ENCODE measurements around the gene RBMS1. TPM values are rescaled to one million over a fixed set of nuclear protein-coding genes. Genes with fewer than 3 reads are reported as not detected.

RBMS1 gene
- total and polyA plus RNA-seq, 4 donors: 7.9 to 23.5 (median 15.5) TPM

DNA sequence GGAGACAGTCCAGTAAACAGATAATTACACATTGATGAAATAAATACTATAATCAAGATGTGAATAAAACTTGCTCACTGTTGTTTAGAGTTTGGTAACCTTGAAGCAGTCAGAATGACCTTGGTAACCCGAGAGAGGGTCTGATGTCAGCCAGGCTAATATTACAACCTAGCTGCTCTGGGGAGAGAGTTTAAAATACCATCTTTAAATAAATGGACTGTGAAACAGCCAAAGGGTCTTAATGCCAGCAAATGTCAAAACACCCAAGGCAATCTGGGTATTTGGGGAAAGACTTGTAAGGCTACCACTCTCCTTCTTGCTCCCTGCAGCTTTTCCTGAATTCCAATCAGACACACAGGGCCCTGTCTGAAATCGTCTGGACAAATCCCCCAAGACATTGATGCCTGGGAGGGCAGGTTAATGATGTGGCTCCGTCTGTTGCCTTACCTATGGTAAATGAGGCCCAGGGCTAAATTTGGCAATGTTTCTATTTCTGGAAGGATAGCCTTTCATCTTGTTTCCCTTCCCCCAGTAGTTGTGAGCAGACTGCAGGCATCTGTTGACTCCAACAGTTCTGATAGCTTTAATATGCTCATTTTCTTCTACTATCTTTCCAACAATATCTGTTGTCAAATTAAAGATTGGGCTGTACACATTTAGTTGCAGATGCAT is 250.6 kb downstream of the RBMS1 start:
- no peak overlapping the region for H3K4me3 ChIP-seq (ENCODE audit: low read depth in 1 of 3, low read length in 3 of 3)
- no peaks in the 10 kb centered on the region for H3K36me3 ChIP-seq (ENCODE audit: control insufficient read depth in 4 of 4, insufficient read depth in 3 of 4, low read depth in 1 of 4, low read length in 3 of 4)
- no peaks in the 10 kb centered on the region for H3K27me3 ChIP-seq (ENCODE audit: control insufficient read depth in 4 of 4, insufficient read depth in 4 of 4, low read length in 3 of 4)
- no peak overlapping the region for H3K9ac ChIP-seq (ENCODE audit: low read depth in 1 of 2, low read length in 2 of 2)
- 75% methylated on average over 3 of the region's 3 CpGs for WGBS
- TF ChIP-seq SP1 (IDR thresholded peaks at IDR 0.05) (no peak), FOXA2 (IDR thresholded peaks at IDR 0.05) (no peak), JUND (IDR thresholded peaks at IDR 0.05) (no peak), RXRA (IDR thresholded peaks at IDR 0.05) (no peak), EGR1 (IDR thresholded peaks at IDR 0.05; ENCODE audit: low read depth in 2 of 2) (no peak), FOXA1 (IDR thresholded peaks at IDR 0.05) (no peak), ZBTB33 (IDR thresholded peaks at IDR 0.05) (no peak), TAF1 (conservative IDR thresholded peaks at IDR 0.05) (no peak), NR2F2 (IDR thresholded peaks at IDR 0.05) (no peak), YY1 (IDR thresholded peaks at IDR 0.05) (no peak), HNF4G (IDR thresholded peaks at IDR 0.05) (no peak), RAD21 (IDR thresholded peaks at IDR 0.05) (no peak), CTCF (IDR thresholded peaks at IDR 0.05; ENCODE audit: low read depth, low read length, missing input control) (no peak), GABPA (IDR thresholded peaks at IDR 0.05 in 1 of 2, conservative IDR thresholded peaks at IDR 0.05 in 1 of 2) (no peak), HNF4A (conservative IDR thresholded peaks at IDR 0.05) (no peak)
- TF ChIP-seq, protein P1, sequence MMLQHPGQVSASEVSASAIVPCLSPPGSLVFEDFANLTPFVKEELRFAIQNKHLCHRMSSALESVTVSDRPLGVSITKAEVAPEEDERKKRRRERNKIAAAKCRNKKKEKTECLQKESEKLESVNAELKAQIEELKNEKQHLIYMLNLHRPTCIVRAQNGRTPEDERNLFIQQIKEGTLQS (IDR thresholded peaks at IDR 0.05): no peak
- TF ChIP-seq, protein P2, sequence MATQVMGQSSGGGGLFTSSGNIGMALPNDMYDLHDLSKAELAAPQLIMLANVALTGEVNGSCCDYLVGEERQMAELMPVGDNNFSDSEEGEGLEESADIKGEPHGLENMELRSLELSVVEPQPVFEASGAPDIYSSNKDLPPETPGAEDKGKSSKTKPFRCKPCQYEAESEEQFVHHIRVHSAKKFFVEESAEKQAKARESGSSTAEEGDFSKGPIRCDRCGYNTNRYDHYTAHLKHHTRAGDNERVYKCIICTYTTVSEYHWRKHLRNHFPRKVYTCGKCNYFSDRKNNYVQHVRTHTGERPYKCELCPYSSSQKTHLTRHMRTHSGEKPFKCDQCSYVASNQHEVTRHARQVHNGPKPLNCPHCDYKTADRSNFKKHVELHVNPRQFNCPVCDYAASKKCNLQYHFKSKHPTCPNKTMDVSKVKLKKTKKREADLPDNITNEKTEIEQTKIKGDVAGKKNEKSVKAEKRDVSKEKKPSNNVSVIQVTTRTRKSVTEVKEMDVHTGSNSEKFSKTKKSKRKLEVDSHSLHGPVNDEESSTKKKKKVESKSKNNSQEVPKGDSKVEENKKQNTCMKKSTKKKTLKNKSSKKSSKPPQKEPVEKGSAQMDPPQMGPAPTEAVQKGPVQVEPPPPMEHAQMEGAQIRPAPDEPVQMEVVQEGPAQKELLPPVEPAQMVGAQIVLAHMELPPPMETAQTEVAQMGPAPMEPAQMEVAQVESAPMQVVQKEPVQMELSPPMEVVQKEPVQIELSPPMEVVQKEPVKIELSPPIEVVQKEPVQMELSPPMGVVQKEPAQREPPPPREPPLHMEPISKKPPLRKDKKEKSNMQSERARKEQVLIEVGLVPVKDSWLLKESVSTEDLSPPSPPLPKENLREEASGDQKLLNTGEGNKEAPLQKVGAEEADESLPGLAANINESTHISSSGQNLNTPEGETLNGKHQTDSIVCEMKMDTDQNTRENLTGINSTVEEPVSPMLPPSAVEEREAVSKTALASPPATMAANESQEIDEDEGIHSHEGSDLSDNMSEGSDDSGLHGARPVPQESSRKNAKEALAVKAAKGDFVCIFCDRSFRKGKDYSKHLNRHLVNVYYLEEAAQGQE (IDR thresholded peaks at IDR 0.05): no peak
- TF ChIP-seq, protein P3, sequence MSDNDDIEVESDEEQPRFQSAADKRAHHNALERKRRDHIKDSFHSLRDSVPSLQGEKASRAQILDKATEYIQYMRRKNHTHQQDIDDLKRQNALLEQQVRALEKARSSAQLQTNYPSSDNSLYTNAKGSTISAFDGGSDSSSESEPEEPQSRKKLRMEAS (IDR thresholded peaks at IDR 0.05): no peak
- no peaks in the 10 kb centered on the region for H3K9me3 ChIP-seq (ENCODE audit: control insufficient read depth in 4 of 4, low read length in 3 of 4)
- DNase-seq (ENCODE audit: low spot score): no peak
- no peaks in the 10 kb centered on the region for H3K4me1 ChIP-seq (ENCODE audit: control insufficient read depth in 4 of 4, insufficient read depth in 4 of 4, low read length in 3 of 4)
- no peak overlapping the region for H3K27ac ChIP-seq (ENCODE audit: low read depth in 1 of 2, low read length in 2 of 2)
